NCI-H1930 (cell line): ENCODE measurements around the gene SLC18B1.
"Not testable (repeated sequence)": the region's sequence is repeated elsewhere in the genome, so short reads cannot be mapped to it uniquely, and the experiment has no call there.

ENCODE experiments used
- DNase-seq, 2 experiments: peaks; one replicate each; lab custom pipeline; 2025; lab: John Stamatoyannopoulos, UW

Gene SLC18B1

DNA sequence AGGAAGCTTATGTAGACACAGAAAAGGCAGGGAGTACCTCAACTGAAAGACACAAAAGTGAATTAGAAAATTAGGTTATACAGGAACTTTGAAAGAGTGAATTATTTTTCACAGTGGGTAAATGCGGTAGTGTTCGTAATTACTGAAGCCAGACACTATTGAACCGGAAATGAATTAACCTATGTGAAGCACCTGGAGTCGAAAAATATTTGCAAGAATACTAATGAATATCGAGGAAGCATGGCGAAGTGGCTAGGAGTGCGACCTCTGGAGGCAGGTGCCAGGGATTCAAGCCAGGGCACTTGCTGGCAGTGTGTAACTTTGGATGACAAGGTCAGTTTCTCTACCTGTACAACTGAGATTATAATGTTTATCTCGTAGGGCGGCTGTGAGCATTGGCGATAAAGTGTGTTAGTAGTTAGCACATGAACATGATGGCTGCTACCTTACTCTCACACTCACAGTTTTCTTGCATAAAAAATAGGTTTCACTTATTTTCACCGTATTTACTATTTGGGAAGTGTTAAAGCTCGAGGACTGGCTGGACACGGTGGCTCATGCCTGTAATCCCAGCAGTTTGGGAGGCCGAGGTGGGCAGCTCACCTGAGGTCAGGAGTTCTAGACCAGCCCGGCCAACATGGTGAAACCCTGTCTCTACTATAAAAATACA lies 567 bp upstream of the SLC18B1 start:
- peak; percentile 25 to 65 for DNase-seq

DNA sequence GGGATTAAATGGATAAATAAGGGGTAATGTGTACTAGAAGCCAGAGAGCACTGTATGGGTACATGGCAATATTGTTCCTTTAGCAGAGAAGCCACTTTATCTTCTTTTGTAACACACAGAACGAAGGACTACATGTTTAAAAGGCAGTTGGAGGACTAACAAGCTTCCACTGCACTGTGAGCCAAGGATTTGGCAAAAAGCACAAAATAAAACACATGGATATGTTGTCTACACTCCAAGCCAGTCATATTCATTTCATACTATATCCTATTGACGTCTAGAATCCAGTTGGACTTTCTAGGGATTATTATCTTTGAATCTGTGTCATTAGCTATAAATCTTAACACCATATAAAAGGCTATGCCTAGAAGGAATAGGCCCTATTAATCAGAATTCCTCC lies 3.0 kb downstream of the SLC18B1 start:
- DNase-seq: no peak

- no peak for DNase-seq
Observed at GRCh38 chr6:132792510-132792909, 5.9 kb downstream of the SLC18B1 start.

GRCh38 chr6:132790450-132790849 lies 8.0 kb downstream of the SLC18B1 start:
- no peak for DNase-seq

DNA sequence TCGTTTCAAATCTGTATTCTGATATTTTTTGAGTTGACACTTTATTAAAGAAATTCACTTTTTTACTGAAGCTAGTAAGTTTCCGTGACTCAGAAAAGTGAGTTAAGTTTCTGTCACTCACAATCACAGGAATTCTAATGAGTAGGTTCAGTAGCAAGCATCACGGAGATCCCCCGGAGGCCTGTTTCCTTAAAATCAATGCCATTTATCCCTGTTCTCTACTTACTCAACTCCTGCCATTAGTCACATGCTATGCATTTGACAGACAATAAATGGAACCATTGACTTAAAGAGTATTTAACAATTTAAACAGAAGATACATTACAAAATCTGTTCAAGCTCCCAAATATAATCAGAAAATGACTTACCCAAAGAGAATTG lies 9.1 kb downstream of the SLC18B1 start:
- no peak for DNase-seq

- DNase-seq: no peak
Observed at GRCh38 chr6:132788658-132789395, 9.6 kb downstream of the SLC18B1 start.

DNA sequence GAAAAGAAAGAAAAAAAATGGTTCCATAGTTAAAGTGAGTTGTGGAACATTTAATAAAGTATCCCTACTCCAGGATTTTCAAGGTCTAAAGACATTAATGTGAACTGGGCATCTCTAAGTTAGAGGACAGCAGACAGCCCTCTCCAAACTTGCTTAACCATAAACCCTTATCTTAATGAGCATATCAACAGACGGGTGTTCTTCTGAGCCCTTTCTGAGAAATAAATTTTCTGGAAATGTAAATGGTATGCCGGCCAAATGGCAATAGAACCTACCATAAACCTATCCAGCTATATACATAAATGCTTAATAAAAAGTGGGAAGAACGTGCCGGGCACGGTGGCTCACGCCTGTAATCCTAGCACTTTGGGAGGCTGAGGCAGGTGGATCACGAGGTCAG lies 12.5 kb downstream of the SLC18B1 start:
- DNase-seq: no peak

- no peak for DNase-seq
Observed at GRCh38 chr6:132780770-132781371, 17.6 kb downstream of the SLC18B1 start.

- not testable (repeated sequence) for DNase-seq
Observed at GRCh38 chr6:132777881-132778280, 20.6 kb downstream of the SLC18B1 start.

- no peak for DNase-seq
Observed at GRCh38 chr6:132768051-132768517, 30.4 kb downstream of the SLC18B1 start.

- no peak for DNase-seq
Observed at GRCh38 chr6:132765560-132765959, 32.9 kb downstream of the SLC18B1 start.

- DNase-seq: no peak
Observed at GRCh38 chr6:132764370-132764769, 34.1 kb downstream of the SLC18B1 start.

- DNase-seq: no peak
Observed at GRCh38 chr6:132763269-132763668, 35.2 kb downstream of the SLC18B1 start.

- no peak for DNase-seq
Observed at GRCh38 chr6:132760256-132760655, 38.2 kb downstream of the SLC18B1 start.

GRCh38 chr6:132758689-132759088 lies 39.7 kb downstream of the SLC18B1 start:
- DNase-seq: no peak

DNA sequence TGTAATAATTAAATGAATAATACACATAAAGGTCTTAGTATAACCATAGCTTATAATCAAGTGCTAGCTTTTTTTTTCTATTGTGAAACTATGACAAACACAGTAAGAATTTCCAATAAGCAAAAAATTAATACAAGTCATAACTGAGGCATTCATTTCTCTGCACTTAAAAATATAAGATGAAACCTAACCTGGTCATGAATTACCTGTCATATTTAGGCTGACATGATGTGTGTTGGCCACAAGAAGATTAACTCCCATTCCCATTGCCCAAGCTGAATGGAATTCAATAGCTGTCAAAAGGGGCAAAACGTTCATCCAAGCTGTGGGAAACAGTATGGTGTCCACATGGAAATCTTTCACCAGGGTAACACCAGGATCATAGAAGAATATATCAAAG lies 46.2 kb downstream of the SLC18B1 start:
- DNase-seq: no peak

DNA sequence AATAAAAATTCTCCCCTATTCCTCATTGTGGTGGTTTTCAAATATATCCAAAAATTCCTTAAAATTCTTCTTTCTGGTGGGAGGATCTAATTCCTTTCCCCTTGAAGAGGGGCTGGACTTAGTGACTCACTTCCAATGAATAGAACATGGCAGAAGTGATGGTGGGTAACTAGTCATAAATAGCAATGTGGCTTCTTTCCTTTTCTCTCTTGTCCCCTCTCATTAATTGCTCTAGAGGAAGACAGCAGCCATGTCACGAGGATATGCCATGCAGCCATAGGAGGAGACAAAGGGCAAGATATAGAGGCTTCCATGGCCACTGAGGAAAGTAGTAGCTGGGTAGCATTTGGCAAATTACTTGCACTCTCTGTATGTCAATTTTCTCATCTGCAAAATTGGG lies 46.6 kb downstream of the SLC18B1 start:
- no peak for DNase-seq

- DNase-seq: no peak
Observed at GRCh38 chr6:132751306-132751705, 47.1 kb downstream of the SLC18B1 start.

DNA sequence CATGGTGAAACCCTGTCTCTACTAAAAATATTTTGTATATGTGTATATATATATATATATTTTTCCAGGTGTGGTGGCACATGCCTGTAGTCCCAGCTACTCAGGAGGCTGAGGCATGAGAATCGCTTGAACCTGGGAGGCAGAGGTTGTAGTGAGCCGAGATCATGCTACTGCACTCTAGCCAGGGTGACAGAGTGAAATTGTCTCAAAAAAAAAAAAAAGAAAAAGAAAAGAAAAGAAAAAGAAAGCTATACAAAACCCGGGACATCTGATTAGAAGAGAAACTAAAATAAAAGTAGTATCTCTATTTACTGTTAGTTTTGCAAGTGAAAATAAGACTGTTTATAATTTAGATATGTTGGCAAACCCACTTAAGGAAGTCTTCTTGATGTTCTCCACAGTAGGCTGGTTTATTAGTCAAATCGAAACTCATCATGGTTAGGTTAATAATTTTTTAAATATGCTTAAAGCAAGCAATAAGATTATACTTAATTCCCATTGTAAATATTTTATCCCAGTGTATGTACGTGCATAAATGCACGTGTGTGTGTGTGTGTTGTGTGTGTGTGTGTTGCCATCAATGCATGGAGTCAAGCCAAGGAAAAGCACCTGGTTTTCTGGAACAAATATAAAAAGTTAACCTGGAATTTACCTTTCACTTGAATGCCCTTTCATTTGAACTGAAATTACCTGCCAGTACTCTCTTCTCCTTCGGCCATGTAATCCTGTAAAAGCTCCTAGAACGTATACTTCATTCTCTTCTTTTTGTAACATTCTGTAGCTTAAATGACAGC lies 47.8 kb downstream of the SLC18B1 start:
- DNase-seq: no peak

DNA sequence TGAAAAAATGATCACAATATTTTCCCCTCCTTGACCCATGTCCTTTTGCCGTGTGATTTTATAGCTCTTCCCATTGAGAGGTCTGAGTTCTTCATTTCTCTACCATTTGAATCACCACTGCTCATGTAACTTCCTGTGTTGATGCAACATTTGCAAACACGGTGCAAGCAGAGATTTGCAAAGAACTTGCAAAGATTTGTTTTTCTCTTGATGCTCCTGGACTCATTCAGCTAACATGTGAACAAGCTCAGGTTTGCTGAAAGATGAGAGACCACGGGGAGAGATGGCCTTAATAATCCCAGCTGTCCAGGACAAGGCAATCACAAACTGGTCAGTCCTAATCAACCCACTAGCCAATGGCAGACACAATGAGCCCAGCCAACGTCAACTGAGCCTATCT lies 49.3 kb downstream of the SLC18B1 start:
- DNase-seq: no peak

GRCh38 chr6:132748446-132748845 lies 50.0 kb downstream of the SLC18B1 start:
- DNase-seq: no peak

DNA sequence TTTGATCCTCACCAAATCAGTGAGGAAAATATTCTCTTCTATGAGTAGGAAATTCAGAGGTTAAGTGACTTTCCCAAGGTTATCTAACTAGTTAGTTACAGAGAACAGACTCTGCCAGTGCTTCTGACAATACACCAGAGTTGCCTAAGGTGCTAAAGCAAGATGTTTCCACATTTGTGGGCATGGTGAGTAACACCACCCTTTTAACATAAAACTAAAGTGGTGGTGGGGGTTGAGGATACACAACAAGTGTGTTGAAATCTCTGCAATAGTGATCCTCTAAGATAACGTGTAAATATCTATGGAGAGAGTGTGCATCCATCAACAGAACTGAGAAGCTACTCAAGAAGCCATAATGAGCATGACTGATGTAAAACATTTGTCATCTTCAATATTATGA lies 52.4 kb downstream of the SLC18B1 start:
- DNase-seq: no peak
